ENCODE data around the gene KCNIP4.

DNA sequence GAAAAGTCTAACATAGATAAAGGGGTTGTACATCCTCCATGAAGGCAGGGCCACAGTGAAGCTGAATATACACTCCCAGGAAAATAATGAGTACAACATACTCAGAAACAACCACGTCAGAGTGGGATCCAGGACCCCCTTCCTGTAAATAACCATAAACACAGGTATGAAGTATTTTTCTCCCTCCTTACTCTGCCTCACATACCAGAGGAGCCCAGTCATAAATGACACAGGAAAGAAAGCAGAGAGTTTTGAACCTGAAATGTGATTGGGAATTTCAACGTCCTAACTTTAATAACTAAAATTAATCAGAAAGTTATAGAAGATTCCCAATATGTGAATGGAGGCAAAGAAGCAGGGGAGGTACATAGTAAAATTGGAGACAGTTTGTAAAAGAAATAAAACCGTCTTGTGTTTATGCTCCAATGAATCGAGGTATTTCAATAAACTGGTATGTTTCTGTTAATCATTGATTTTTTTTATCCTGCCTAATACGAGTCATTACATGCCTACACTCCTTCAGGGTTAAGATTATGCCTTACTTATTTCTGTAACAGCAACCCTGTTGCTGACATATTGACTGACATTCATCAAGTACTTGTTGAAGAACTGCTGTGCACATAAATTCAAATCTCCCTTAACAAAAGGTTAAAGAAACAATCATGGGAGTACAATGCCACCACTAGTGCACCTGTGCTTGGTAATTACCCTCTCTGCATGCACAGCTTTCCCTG, 431.3 kb downstream of the KCNIP4 start:
- TF ChIP-seq, protein P1, sequence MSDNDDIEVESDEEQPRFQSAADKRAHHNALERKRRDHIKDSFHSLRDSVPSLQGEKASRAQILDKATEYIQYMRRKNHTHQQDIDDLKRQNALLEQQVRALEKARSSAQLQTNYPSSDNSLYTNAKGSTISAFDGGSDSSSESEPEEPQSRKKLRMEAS (IDR thresholded peaks at IDR 0.05; ENCODE audit: low read depth, low read length): no peak
- TF ChIP-seq POLR2AphosphoS2 (IDR thresholded peaks at IDR 0.05; ENCODE audit: low read depth, low read length) (no peak), JUNB (IDR thresholded peaks at IDR 0.05) (no peak), CBFB (IDR thresholded peaks at IDR 0.05; ENCODE audit: low read depth) (no peak), RFX5 (IDR thresholded peaks at IDR 0.05; ENCODE audit: low read depth, low read length) (no peak), CREB1 (IDR thresholded peaks at IDR 0.05; ENCODE audit: low read depth) (no peak), POLR2A (IDR thresholded peaks at IDR 0.05; ENCODE audit: low read depth, low read length) (no peak)
- TF ChIP-seq, protein P2, sequence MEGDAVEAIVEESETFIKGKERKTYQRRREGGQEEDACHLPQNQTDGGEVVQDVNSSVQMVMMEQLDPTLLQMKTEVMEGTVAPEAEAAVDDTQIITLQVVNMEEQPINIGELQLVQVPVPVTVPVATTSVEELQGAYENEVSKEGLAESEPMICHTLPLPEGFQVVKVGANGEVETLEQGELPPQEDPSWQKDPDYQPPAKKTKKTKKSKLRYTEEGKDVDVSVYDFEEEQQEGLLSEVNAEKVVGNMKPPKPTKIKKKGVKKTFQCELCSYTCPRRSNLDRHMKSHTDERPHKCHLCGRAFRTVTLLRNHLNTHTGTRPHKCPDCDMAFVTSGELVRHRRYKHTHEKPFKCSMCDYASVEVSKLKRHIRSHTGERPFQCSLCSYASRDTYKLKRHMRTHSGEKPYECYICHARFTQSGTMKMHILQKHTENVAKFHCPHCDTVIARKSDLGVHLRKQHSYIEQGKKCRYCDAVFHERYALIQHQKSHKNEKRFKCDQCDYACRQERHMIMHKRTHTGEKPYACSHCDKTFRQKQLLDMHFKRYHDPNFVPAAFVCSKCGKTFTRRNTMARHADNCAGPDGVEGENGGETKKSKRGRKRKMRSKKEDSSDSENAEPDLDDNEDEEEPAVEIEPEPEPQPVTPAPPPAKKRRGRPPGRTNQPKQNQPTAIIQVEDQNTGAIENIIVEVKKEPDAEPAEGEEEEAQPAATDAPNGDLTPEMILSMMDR (IDR thresholded peaks at IDR 0.05 in 2 of 3, conservative IDR thresholded peaks at IDR 0.05 in 1 of 3; ENCODE audit: control insufficient read depth in 2 of 3, extremely low read depth in 1 of 3, insufficient read depth in 1 of 3, low read depth in 3 of 3, low read length in 3 of 3): no peak

Measured in GM12878 (cell line).